ENCODE measurements around the gene HEATR5A. TPM values are rescaled to one million over a fixed set of nuclear protein-coding genes. Genes with fewer than 3 reads are reported as not detected.
A peak's percentile ranks its signal among the peaks of the same experiment; 100 is the strongest.

Gene HEATR5A
- total and polyA plus RNA-seq, 2 of the 13 experiments (the other 11 are each of a cell fraction or from before 2014, with no cell fraction given), result 36.4 to 105 TPM

DNA sequence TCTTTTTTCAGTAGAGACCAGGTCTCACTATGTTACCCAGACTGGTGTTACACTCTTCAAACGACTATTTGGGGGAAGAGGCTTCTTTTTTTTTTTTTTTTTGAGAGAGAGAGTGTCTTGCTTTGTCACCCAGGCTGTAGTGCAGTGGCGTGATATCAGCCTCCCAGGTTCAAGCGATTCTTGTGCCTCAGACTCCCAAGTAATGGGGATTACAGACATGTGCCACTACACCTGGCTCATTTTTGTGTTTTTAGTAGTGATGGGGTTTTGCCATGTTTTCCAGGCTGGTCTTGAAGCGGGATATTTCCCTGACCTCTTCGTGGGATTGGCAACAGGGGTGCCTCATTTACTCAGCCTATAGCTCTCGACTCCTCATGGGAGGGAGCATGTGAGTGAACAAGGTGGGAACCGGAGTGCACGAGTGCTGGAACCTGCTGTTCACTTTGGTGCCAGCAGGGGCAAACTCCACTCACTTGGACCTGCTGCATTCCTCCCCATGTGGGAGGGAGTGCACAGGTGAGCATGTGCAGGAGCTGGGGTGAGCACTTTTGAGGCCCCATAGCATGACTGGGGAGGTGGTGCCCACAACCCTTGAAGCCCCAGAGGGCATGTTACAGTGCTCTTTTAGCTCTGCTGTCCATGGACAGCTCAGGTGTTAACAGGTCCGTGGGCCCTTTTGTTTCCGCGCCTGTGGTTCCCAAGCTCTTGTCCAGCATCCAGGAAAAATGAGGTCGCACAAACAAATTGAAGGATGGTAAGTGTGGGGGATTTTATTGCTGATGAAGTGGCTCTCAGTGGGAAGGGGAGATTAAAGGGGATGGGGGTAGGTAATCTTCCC, 133.7 kb downstream of the HEATR5A start (continued):
- TF ChIP-seq ZNF724P (CRISPR knock-in tag; IDR thresholded peaks at IDR 0.05; ENCODE audit: borderline replicate concordance) (no peak), ZNF557 (CRISPR knock-in tag; IDR thresholded peaks at IDR 0.05) (peak; percentile 40; the same call in 1 of the 2 replicates), NFYB (CRISPR knock-in tag; IDR thresholded peaks at IDR 0.05) (0 out of 2 replicates have a peak, but pooled peaks have one; percentile 33), ZNF547 (CRISPR knock-in tag; IDR thresholded peaks at IDR 0.05) (peak; percentile 94), ZNF703 (CRISPR knock-in tag; IDR thresholded peaks at IDR 0.05; ENCODE audit: borderline replicate concordance) (no peak), ZNF713 (CRISPR knock-in tag; IDR thresholded peaks at IDR 0.05) (no peak), ZFP37 (CRISPR knock-in tag; IDR thresholded peaks at IDR 0.05; ENCODE audit: borderline replicate concordance) (no peak), ZNF331 (CRISPR knock-in tag; IDR thresholded peaks at IDR 0.05) (peak; percentile 96), MAFF (IDR thresholded peaks at IDR 0.05; ENCODE audit: low read depth, low read length) (no peak), PITX1 (CRISPR knock-in tag; IDR thresholded peaks at IDR 0.05) (no peak)

DNA sequence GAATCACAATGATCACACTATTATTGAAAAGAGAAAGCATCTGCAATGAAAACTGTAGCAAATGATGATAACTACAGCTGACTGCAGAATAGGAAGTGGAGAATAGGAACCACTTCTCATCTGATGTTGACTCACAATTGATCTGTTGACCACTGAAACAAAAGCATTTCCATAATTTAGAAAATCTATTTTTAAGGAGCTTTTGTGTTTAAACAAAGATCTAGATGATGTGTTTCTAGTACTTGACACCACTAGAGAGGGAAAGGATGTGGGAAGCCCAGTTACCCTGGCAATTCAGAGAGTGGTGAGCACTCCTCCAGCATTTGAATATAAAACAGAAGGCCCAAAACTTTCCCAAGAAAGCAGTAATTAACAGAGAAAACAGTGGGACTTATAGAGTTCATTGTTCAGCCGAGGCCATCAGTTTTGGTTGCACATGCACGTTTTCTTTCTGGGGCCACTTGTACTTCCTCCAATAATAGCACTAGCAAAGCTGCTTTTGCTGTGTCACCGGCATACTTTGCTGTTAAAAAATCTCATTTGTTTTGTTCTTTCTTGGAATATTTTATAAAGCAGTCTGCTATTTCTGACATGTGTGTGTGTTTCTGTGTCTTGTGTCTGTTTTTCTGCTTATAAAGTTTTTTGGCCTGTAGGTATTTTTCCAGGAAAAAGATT, 136.6 kb downstream of the HEATR5A start:
- Histone ChIP-seq H4K20me1 (ENCODE audit: insufficient read depth, low read length) (no peaks in the 10 kb centered on the region), H3K79me2 (ENCODE audit: insufficient read depth, low read length) (no peaks in the 10 kb centered on the region), H3K4me1 (ENCODE audit: insufficient read depth, low read length) (peaks cover 56% of the 10 kb centered on the region), H3K36me3 (replicated peaks in 1 of 2; ENCODE audit: control insufficient read depth in 1 of 2, insufficient read depth in 2 of 2, low read length in 2 of 2) (no peaks in the 10 kb centered on the region), H3K9me3 (ENCODE audit: low read length) (peaks cover 7% of the 10 kb centered on the region), H3K4me3 (replicated peaks in 1 of 3; ENCODE audit: insufficient read depth in 1 of 3, low read depth in 2 of 3, low read length in 3 of 3) (no peak overlapping the region), H3K27ac (ENCODE audit: extremely low read length, insufficient read depth, low read length) (peak overlapping the region; percentile 9), H3K27me3 (ENCODE audit: control insufficient read depth in 1 of 2, insufficient read depth in 2 of 2, low read length in 2 of 2) (no peaks in the 10 kb centered on the region), H2AFZ (ENCODE audit: low read length) (peak overlapping the region; percentile 87), H3K9ac (ENCODE audit: insufficient read depth, low read depth, low read length) (no peak overlapping the region), H3K4me2 (ENCODE audit: low read depth, low read length) (no peak overlapping the region; the same call in 1 of the 2 replicates)
- CTCF ChIA-PET (ENCODE audit: low intra/inter-chr PET ratio, low total read pairs), result no interaction called here
- no peak for ATAC-seq
- DNase-seq (ENCODE audit: low spot score), result no peak
- intact Hi-C loops (cut with micrococcal nuclease; ENCODE audit: unreplicated experiment), result no loop called here
- no peak for FAIRE-seq
- no TSS peak for BruUV-seq (replicated peaks)
- 52% methylated on average over 3 of the region's 3 CpGs for WGBS (ENCODE audit: low lambda C conversion rate)
- in situ Hi-C loops (cut with HindIII; ENCODE audit: extremely low pct_ligation_motif_present, low pct_unique_long_range_greater_than_20kb), result no loop called here
- POLR2A ChIA-PET, result interaction anchor here (1.5 to 2.6 kb wide), 2 partner anchors 26 to 76 kb away, joined by 8 to 15 read pairs; partner anchors contain the start of gene HECTD1
- no peak for TF ChIP-seq JDP2 (CRISPR knock-in tag; IDR thresholded peaks at IDR 0.05; ENCODE audit: borderline replicate concordance)
- TF ChIP-seq, protein P1, sequence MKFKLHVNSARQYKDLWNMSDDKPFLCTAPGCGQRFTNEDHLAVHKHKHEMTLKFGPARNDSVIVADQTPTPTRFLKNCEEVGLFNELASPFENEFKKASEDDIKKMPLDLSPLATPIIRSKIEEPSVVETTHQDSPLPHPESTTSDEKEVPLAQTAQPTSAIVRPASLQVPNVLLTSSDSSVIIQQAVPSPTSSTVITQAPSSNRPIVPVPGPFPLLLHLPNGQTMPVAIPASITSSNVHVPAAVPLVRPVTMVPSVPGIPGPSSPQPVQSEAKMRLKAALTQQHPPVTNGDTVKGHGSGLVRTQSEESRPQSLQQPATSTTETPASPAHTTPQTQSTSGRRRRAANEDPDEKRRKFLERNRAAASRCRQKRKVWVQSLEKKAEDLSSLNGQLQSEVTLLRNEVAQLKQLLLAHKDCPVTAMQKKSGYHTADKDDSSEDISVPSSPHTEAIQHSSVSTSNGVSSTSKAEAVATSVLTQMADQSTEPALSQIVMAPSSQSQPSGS (CRISPR knock-in tag; IDR thresholded peaks at IDR 0.05), result no peak
- TF ChIP-seq MXD4 (CRISPR knock-in tag; IDR thresholded peaks at IDR 0.05), result no peak
- no peak for TF ChIP-seq KLF6 (CRISPR knock-in tag; IDR thresholded peaks at IDR 0.05)
- no peak for TF ChIP-seq PRMT3 (CRISPR knock-in tag; IDR thresholded peaks at IDR 0.05; ENCODE audit: borderline replicate concordance, low read depth)
- TF ChIP-seq ARID2 (CRISPR knock-in tag; IDR thresholded peaks at IDR 0.05; ENCODE audit: borderline replicate concordance), result no peak
- TF ChIP-seq, protein P2, sequence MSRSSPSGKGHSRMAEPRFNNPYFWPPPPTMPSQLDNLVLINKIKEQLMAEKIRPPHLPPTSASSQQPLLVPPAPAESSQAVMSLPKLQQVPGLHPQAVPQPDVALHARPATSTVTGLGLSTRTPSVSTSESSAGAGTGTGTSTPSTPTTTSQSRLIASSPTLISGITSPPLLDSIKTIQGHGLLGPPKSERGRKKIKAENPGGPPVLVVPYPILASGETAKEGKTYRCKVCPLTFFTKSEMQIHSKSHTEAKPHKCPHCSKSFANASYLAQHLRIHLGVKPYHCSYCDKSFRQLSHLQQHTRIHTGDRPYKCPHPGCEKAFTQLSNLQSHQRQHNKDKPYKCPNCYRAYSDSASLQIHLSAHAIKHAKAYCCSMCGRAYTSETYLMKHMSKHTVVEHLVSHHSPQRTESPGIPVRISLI (CRISPR knock-in tag; IDR thresholded peaks at IDR 0.05; ENCODE audit: borderline replicate concordance), result 0 out of 2 replicates have a peak, but pooled peaks have one; percentile 7
- no peak for TF ChIP-seq ZSCAN29 (CRISPR knock-in tag; conservative IDR thresholded peaks at IDR 0.05)
- TF ChIP-seq ZKSCAN1 (IDR thresholded peaks at IDR 0.05; ENCODE audit: low read length), result no peak
- TF ChIP-seq, protein P3, sequence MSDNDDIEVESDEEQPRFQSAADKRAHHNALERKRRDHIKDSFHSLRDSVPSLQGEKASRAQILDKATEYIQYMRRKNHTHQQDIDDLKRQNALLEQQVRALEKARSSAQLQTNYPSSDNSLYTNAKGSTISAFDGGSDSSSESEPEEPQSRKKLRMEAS (IDR thresholded peaks at IDR 0.05), result 0 out of 2 replicates have a peak, but pooled peaks have one; percentile 27
- 0 out of 2 replicates have a peak, but pooled peaks have one; percentile 52 for TF ChIP-seq TOPORS (CRISPR knock-in tag; IDR thresholded peaks at IDR 0.05)
